Measurements from ENCODE around the gene R3HCC1L.
"Not testable (repeated sequence)": the region's sequence is repeated elsewhere in the genome, so short reads cannot be mapped to it uniquely, and the experiment has no call there.

Gene R3HCC1L

GRCh38 chr10:98226508-98227144, 92.2 kb downstream of the R3HCC1L start:
- DNase-seq: no peak

GRCh38 chr10:98227713-98228112, 93.3 kb downstream of the R3HCC1L start:
- not testable (repeated sequence) for DNase-seq

- not testable (repeated sequence) for DNase-seq
Measured at GRCh38 chr10:98228266-98228665, 93.8 kb downstream of the R3HCC1L start.

- DNase-seq: no peak
Measured at GRCh38 chr10:98231417-98231816, 97.0 kb downstream of the R3HCC1L start.

GRCh38 chr10:98235846-98236245, 101.4 kb downstream of the R3HCC1L start:
- no peak for DNase-seq

GRCh38 chr10:98236862-98237261, 102.4 kb downstream of the R3HCC1L start:
- no peak for DNase-seq

GRCh38 chr10:98238391-98238790, 103.9 kb downstream of the R3HCC1L start:
- no peak for DNase-seq

GRCh38 chr10:98240524-98240923, 106.1 kb downstream of the R3HCC1L start:
- no peak for DNase-seq

- DNase-seq: peak in 1 of 56 donors; percentile 41
Measured at GRCh38 chr10:98242823-98243222, 108.4 kb downstream of the R3HCC1L start.

- DNase-seq: no peak
Measured at GRCh38 chr10:98244141-98244540, 109.7 kb downstream of the R3HCC1L start.

- DNase-seq: no peak
Measured at GRCh38 chr10:98244586-98244985, 110.1 kb downstream of the R3HCC1L start.

GRCh38 chr10:98246911-98247805, 112.7 kb downstream of the R3HCC1L start:
- peak in 1 of 56 donors; percentile 22 for DNase-seq

- no peak for DNase-seq
Measured at GRCh38 chr10:98248018-98248417, 113.6 kb downstream of the R3HCC1L start.

- no peak for DNase-seq
Measured at GRCh38 chr10:98249134-98249533, 114.7 kb downstream of the R3HCC1L start.

- no peak for DNase-seq
Measured at GRCh38 chr10:98251399-98251798, 116.9 kb downstream of the R3HCC1L start.

- DNase-seq: no peak
Measured at GRCh38 chr10:98252464-98252863, 118.0 kb downstream of the R3HCC1L start.

GRCh38 chr10:98253499-98253898, 119.0 kb downstream of the R3HCC1L start:
- no peak for DNase-seq

GRCh38 chr10:98254234-98254974, 119.9 kb downstream of the R3HCC1L start:
- no peak for DNase-seq

GRCh38 chr10:98255146-98255877, 120.9 kb downstream of the R3HCC1L start:
- DNase-seq: no peak

GRCh38 chr10:98256692-98257091, 122.2 kb downstream of the R3HCC1L start:
- no peak for DNase-seq

- no peak for DNase-seq
Measured at GRCh38 chr10:98257198-98257597, 122.7 kb downstream of the R3HCC1L start.

Data from amygdala (tissue), 56 donors.